Keratinocyte (primary cell): ENCODE data around the gene CDH12.

ENCODE experiments used
- EZH2 ChIP-seq: IDR thresholded peaks from one replicate; pipeline ENCODE4 v1.6.1; 2012; ENCODE audit warnings: inconsistent platforms, mild to moderate bottlenecking, low read length, moderate library complexity
- TF ChIP-seq, protein P1 (sequence below), 3 experiments: IDR thresholded peaks in 1 of 3; conservative IDR thresholded peaks in 1 of 3; optimal IDR thresholded peaks in 1 of 3; 2 replicates in 2 of 3; 3 replicates in 1 of 3; pipeline versions ENCODE3 to v1.5.1; 2011; ENCODE audit warnings: low read length in 3 of 3, mild to moderate bottlenecking in 3 of 3, moderate library complexity in 2 of 3, control low read depth in 1 of 3, inconsistent platforms in 1 of 3; ENCODE audit not compliant: insufficient read depth in 2 of 3; ENCODE audit errors: extremely low read depth in 1 of 3

DNA sequence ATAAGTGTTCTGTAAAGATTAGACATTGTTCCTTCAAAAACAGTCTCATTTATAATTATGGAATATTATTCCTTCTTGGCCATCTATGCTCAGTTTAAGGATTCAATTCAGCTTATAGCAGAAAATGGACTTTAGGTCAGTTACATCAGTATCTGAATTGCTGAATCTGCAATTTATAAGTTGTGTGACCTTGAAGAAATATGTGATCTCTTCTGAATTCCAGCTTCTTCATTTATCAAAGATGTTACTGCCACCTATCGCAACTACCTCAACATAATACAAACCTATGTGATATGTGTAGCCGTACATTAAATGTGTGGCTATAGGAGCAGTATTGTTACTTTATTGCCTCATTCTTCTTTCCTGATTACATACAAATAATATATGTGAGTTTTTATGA lies 118.2 kb downstream of the CDH12 start:
- TF ChIP-seq, protein P1, sequence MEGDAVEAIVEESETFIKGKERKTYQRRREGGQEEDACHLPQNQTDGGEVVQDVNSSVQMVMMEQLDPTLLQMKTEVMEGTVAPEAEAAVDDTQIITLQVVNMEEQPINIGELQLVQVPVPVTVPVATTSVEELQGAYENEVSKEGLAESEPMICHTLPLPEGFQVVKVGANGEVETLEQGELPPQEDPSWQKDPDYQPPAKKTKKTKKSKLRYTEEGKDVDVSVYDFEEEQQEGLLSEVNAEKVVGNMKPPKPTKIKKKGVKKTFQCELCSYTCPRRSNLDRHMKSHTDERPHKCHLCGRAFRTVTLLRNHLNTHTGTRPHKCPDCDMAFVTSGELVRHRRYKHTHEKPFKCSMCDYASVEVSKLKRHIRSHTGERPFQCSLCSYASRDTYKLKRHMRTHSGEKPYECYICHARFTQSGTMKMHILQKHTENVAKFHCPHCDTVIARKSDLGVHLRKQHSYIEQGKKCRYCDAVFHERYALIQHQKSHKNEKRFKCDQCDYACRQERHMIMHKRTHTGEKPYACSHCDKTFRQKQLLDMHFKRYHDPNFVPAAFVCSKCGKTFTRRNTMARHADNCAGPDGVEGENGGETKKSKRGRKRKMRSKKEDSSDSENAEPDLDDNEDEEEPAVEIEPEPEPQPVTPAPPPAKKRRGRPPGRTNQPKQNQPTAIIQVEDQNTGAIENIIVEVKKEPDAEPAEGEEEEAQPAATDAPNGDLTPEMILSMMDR (optimal IDR thresholded peaks at IDR 0.05 in 1 of 3, IDR thresholded peaks at IDR 0.05 in 1 of 3, conservative IDR thresholded peaks at IDR 0.05 in 1 of 3; ENCODE audit: extremely low read depth in 1 of 3, insufficient read depth in 2 of 3, low read length in 3 of 3): no peak
- TF ChIP-seq EZH2: no peak
